Muscle of back (tissue), 11 donors: ENCODE results near the gene RRP36. TPM values are rescaled to one million over a fixed set of nuclear protein-coding genes. Genes with fewer than 3 reads are reported as not detected.
"Not testable (repeated sequence)": the region's sequence is repeated elsewhere in the genome, so short reads cannot be mapped to it uniquely, and the experiment has no call there.

Experiments used
- DNase-seq, 3 donors: peaks; one replicate each; pipeline versions ENCODE4 v3.0.0 to v3.0.0-alpha.2; 2013
- polyA plus RNA-seq, 10 donors: library from polyadenylated mRNA; unstranded; fragments of 120-200 nt; gene quantifications; one replicate each; pipeline ENCODE4 v1.2.1, GENCODE V29; 2013; ENCODE audit not compliant: insufficient read length in 10 of 10

RRP36 gene
- polyA plus RNA-seq, 10 donors = 40.7 to 51.6 (median 47.2) TPM

DNA sequence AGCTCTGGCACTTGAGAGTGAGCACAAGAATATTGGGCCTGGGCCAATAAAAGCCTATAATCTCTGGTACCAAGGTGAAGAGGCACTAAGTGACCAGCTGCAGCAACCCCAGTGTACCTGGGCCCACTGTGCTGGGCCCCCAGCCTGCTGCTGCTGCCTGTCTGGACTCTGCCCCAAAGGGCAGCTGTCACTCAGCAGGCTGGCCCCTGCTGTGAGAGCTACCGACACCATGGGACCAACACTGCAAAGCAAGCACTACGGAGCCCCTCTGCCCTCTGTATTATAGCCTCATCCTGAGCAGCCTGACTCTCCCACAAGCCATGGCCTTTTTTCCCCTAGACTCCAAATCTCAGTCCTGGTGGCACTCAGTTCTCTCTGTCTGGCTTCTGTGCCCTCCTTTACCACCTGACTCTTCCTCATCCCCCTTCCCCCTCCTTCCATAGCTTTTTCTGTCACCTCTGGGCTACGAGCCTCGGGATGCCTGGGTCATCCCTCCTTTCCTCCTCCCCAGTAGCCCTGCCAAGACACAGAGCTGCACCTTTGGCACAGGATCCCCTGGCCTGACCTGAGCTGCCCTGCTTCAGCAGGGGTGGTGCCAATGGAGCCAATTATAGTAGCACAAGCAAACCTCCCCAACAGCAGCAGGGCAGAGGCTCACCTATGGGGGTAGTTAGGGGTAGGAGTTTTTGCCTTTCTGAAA lies 14.2 kb downstream of the RRP36 start:
- no peak for DNase-seq

DNA sequence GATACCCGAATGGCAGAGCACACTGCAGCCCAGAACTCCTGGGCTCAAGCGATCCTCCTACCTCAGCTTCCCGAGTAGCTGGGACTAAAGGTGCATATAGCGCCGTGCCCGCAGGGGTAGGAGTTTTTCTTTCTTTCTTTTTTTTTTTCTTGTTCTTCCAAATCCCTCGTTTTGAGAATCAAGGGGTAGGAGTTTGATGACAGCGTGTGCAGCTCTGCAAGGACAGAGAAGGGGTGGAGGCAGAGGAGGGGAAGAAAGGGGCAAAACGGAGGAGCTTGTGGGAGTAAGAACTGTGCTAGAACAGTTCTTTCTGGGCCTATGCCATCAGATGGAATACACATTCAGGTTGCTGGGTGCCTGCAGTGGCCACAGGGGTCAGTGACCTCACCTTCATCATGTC lies 15.3 kb downstream of the RRP36 start:
- DNase-seq = no peak

DNA sequence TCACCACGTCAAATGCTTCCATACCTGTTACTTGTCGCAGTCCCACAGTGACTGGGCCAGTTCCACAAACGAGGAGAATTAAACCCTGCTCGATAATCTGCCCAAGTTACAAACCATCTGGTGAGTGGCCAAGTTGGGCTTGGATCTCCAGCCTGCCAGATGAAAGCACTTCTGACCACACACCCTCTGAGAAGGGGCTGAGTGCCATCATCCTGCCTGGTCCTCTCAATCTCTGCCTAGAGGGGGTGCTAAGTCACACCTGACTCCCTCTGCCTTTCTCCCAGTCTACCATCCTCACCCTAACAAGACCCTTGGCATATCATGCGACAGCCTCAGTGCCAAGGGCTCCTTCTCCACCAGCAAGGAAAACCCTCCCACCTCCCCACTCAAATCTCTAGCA lies 15.8 kb downstream of the RRP36 start:
- no peak for DNase-seq

DNA sequence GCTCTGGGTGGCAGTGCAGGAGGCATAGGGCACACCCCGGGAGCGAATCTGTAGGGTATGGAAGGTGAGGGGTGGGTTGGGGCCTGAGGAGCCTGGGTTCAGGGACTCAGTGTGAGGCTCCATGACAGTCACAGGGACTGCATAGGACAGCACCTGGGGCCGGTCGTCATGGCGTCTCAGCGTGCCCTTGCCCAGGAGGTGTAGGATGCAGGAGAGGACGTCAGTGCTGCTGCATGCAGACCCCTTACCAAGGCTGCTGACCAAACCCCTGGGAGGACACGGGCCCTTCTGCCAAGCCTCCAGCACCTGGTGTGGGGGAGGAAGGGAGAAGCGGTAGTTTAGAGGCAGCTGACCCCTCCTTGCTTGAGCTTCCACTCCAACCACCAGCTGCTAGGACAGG lies 16.3 kb downstream of the RRP36 start:
- no peak for DNase-seq

DNA sequence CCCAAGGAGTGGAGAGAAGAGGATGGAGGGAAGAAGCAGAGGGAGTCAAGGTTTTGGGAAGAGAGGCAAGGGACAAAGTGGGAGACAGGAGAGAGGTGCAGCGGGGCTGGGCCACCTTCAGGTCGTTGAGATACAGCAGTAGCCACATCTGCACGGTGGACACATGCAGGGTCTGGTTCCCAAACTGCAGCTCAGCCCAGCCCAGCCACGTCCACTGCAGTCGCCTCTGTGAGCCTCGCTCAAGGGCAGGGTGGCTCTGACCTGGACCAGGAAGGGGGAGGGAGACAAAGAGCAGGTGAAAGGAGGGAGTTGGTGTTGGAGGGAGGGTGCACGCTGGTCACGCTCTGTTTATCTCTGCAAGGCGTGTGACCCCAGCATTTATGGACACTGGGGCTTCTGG lies 17.3 kb downstream of the RRP36 start:
- DNase-seq = no peak

DNA sequence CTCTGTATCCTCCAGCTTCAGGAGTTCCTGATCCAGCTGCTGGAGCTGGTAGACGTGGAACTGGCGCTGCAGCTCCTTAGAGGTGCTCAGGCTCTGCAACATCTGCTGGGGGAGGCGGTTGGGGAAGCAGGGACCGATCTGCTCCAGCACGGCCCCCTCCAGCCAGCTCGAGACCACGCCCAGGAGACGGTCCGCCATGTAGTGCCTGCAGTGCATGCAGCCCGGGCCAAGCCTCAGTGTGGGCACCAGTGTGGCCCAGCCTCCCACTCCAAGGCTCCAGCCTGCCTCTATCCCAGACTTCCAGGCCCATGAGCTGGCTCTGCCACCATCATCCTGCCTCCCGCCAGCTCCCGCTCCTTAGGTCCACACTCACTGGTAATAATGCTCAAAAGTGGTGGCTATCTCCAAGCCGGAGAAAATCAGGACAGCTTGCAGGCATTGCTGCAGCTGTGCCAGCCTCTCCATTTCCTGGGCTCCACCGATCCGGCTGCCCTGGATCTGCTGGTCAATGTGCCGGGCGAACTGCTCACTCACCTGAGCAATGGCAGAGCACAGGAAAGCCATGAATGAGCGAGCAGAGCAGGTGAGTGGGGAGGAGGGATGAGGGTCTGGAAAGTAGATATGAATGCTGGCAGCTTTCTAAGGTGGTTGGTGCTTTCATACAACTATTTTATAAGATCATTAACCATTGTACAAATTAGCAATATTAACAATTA lies 19.3 kb downstream of the RRP36 start:
- DNase-seq = no peak

DNA sequence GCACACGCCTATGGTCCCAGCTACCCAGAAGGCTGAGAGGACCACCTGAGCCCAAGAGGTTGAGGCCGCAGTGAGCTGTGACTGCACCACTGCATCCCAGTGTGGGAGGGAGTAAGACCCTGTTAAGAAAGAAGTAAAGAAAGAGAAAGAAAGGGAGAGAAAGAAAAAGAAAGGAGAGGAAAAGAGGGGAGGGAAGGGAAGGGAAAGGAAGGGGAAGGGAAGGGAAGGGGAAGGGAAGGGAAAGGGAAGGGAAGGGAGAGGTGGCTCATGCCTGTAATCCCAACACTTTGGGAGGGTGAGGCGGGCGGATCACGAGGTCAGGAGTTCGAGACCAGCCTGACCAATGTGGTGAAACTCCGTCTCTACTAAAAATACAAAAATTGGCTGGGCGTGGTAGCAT lies 20.1 kb downstream of the RRP36 start:
- DNase-seq = not testable (repeated sequence)

DNA sequence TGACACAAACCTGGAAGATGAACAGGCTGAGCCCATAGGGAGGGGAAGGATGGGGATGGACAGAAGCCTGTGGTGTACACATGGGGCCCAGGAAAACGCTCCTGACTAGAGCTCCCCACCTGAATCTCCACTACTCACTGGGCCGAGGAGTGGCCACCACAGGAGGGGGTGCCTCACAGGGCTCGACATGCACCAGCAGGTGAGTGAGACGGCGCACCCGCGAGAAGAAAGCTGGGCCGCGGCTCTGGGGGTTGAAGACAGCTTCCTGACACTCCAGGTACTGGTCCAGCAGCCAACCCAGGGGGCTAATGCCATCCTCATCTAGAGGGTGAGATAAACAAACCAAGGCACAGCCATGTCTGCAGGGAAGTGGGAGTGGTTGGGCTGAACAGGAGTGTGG lies 21.9 kb downstream of the RRP36 start:
- DNase-seq = no peak

DNA sequence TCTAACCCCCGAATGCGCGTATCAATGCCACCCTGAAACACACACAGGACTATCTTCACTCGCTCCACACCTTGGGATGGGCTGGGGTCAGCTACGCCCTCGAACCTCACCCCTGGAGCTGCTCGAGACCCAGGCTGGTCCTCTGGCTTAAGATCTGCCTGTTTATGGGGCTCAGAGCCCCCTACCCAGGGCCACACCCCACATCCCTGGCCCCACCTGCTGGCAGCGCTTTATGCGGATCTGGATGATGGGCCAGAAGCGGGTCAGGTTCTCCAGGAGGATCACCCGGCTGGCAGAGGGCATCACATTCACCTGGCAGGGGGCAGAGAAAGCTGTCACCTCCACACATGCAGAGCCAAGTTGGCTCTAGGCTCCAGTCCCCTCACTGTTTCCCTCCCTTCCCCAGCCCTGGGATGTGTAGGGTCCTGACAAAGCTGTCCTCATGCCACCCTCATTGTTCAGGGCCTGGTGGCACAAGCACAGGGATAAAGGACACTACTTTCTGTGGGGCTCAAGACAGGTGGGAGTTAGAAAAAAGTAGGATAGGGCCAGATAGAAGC lies 24.0 kb downstream of the RRP36 start:
- no peak for DNase-seq

DNA sequence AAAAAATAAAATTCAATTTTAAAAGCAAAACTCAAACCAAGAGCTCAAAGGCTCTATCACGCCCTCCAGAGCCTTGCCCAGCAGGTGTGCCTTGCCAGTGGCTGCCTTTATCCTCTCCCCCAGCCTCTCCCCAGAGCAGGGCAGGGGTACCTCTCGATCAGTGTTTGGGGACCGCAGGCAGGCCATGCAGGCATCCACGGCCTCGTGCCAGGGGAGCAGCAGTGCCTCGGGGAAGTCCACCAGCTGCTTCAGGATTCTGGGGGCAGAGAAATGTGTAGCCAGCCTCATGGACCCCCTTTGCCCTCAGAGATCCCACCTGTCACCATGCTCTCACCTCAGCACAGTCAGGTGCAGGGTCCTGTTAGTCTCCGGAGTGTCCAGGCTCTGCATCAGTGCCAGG lies 26.6 kb downstream of the RRP36 start:
- no peak for DNase-seq

DNA sequence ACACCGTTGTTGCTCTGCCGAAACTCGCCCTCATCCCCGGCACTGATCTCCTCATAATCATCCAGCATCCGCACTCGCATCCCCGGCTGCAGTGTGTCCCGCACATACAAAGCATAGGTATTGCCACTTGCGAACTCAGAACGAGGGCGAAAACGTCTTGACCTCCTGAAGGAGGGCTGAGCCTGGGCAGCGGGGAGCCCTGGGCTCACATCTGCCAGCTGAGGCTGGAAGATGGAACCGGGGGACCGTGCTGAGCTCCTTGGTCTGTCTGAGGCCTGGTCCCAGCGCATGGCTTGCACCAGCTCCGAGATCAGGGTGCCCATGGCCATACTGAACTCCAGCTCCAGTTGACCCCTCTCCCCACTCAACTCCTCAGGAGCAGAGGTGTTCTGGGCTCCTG lies 29.6 kb downstream of the RRP36 start:
- DNase-seq = no peak

DNA sequence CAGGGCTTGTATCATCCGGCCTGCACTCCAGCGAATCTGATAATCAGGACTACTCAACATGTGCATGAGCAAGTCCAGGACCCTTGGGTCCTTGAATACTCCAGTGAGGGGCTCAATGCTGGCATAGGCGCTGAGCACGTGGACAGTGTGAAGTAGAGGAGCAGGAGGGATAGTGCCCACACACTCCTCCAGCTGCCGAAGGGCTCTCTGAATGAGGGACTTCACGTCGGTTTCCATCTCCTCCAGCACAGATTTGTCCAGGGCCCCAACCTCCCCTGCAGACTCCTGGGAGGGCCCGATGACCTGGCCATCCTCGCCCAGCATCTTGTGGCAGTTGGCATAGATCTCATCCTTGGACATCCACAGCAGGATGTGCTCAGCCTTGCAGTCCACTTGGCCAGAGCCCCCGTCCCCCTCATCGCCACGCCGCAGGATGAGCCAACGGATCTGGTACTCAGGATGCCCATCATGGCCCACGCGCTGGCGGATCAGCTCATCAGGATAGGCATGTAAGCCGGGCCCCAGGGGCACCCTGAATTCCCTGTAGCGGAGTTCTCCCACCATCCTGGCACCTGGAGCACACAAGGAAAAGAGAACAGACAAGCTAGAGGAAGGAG lies 30.9 kb downstream of the RRP36 start:
- DNase-seq = peak in 1 of 3 donors; percentile 13

DNA sequence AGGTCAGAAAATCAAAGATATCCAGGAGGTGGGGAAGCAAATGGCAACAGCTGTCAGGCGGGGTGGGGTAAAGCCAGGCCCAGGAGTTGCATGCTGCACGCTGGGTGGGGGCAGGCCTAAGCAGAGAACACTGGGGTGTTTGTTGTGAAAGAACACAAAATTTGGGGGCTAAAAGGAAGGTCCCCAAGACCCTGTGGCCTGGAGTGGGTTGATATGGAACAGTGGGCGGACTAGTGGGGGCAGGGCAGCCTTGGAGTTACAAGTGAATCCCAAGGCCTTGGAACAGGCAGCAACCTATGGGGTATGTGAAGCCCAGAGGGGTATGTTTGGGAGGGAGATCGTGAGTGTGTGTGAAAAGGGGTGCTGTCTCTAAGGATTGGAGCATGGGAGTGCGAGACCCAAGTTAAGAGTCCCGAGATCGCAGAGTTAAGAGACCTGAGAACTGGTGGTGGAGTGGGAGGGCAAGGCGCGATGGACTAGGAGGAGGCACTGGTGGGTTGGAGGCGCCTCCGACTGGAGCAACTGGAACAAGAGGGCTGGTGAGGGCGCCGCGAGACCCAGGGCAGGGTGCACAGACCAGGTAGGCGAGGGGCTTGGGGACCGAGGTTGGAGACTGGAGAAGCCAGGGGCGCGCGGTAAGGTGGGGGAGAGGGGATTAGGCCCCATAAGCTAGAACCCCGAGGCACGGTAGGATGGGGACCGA lies 31.6 kb downstream of the RRP36 start:
- DNase-seq = peak; percentile 31 to 83 (median 52)

DNA sequence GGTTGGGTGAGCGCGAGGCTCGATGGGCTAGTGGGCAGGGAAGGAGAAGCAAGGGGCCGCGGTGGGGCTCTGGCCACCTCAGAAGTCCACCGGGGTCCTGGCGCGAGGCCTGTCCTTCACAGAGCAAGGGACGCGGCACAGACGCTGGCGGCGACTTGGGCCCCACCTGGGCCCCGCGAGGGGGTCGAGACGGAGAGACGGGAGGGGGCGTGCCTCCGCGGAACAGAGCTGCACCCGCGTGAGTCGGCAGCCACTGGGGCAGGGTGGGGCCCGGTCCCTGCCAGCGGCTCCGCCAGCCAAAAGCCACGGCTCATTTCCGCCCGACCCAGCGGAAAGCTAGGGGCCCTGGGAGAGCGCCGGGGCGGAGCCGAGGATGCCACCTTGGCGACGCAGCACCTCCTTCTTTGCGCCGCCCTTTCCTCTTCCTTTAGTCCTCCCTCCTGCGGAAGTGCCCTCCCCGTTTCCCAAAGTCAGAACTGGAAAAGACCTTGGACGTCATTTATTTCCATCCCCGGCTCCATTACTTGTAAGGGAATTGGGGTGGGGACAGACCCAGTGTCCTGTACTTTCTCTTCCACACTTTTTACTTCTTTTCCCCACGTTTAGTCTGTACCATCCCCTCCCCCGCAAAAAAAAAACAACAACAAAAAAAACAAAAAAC lies 32.3 kb downstream of the RRP36 start, which contains the start of gene CUL7:
TSS of gene CUL7 (minus strand) at position 307 of the 661 bp plus-strand sequence. CDS start 1,063 bp downstream, outside the sequence.
- DNase-seq = peak; percentile 96 to 98 (median 96)

DNA sequence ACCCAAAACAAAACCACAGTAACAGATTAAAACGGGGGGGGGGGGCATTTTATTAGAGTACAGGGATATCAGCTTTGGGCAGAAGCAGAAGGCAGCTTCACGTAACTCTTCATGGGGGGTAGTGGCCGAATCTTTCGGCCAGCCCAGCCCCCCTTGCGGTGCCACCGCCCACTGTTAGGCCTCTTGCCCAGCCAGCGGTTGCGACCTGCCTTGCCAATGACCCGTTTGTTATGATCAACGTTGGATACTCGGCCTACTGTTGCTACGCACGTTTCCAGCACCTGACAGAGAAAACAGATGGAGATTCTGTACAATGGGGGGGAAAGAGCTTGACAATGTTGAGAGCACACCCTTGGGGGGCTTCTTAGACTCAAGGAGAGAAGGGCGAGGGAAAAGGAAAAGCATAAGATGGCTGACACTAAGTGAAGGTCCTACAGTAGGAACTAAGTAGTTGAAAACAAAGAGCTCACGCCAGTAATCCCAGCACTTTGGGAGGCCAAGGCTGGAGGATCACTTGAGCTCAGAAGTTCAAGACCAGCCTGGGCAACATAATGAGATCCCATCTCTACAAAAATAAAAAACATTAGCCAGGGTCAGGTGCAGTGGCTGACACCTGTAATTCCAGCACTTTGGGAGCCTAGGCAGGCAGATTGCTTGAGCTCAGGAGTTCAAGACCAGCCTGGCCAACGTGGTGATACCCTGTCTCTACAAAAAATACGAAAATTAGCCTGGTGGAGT lies 33.0 kb downstream of the RRP36 start:
- peak in 1 of 3 donors; percentile 37 for DNase-seq

DNA sequence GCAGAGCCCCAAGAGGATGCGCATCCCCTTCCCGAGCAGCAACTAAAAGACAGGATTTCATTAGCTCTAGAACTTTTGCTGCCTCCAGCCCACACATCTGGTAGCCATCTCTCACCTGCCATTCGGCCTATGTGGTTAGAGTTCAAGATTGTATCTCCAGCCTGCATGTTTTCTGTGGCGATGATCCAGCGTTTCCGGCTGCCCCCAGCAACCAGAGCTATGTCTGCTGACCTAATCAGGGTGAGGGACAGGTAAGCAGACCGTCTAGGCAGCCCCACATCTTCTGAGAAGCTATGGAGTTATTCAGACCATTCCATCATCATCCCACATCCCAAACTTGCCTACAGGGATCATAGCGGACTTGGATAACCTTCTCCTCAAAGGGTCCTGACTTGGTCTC lies 34.5 kb downstream of the RRP36 start:
- DNase-seq = no peak

DNA sequence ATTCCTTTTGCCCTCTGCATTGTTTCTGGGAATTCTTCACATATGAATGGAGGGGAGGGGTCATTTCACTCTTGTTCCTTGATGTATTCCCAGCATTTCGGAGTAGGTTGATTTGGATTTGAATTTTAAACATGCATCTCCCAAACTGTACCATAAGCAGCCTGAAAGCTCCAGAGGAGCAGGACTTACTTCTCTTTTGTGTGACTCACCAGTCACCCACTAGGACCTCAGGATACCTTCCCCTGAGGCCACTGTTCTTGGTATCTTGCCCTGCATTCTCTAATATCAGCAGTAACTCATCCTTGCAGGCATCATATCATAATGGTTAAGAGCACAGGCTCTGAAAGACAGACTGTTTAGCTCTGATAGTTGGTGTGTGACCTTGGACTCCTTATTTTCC lies 37.1 kb downstream of the RRP36 start:
- DNase-seq = no peak

DNA sequence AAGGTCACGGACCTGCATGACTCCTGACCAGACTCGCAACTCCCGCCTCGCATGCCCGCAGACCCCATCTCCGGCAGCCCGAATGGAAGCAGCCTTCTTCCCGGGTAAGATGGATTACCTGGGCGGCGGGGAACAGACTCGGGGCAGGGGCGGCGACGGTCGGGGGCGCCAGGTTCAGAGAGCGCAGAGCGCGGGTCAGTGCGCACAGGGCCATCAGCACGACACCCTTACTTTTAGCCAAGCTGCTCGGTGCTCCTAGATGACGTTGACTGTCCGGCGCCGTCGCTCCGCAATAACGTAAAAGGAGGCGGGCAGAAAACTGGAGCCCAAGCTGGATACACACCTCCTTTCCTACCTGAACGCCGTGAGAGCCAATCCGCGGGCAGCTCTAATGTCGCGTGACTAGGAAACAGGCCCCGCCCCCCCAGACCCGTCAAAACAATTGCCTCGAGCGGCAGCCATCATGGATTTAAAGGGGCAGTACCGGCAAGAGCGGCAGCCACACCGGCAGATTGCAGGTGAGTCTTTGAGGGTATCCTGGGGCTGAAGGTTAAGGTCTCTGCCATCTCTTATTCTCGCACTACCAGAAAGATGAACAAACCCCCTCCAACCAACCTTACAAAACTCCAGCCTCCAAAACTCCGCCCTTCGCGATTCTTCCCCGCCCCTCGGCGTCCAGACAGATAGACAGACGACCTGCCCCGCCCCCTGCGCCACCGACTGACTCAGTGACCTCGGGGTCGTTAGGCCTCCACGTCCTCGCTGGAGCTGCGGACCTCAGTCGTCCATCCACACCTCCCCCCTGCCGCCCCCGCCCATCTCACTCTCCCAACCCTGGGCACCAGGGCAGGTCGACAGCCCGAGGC lies 38.0 kb downstream of the RRP36 start, which contains the start of the genes KLC4 and MRPL2:
TSS of gene KLC4 (plus strand) at position 464 of the 866 bp plus-strand sequence. CDS start 1,705 bp downstream, outside the sequence.
TSS of gene MRPL2 (minus strand) at position 267 of the 866 bp plus-strand sequence. CDS start at position 214, 53 bp downstream.
- DNase-seq = peak; percentile 99 to 100 (median 99)

DNA sequence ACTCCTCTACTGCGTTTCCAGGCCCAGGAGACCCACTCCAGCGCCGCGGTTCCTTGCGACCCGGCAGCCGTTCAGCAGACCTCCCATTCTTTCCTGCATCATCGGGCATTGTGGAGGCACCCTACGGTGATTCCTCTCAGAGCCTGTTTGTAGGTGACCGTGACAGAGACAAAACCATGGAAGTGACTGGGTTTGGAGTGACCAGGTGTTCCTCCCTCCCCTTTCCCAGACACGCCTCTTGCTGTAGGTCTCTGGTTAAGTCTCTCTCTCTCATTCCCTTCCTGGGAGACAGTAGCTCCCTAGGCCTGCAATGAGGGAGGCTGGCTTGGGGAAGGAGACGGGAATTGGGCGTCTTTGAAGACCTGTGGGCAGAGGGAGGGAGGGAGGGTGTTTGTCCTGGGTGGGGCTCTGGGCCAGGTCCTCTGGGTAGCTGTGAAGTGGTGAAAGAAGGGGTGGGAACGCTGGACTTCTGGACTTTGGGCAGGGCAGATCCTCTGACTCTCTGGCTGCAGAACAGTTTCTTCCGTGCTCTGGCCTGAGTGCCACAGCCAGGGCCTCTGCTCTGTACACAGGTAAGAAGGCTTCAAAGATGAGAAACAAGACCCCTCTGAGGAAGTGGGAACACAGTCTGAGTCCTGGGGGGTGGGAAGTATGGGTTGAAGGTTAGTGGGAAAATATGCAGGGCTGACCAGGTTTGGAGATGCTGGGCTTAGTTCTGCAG lies 38.8 kb downstream of the RRP36 start:
- no peak for DNase-seq
